A673 (cell line): ENCODE data around the gene NDUFB3.

Experiments
- CTCF ChIP-seq: fragments of 300-800, 200-600 bp; sonication (generic); conservative IDR thresholded peaks from 2 replicates; pipeline ENCODE4 v1.5.1; 2017; ENCODE audit warnings: low read depth, mild to moderate bottlenecking, antibody characterized with exemption, low read length, moderate library complexity, mixed read lengths
- EZH2 ChIP-seq: fragments of 200-600 bp; sonication (generic); IDR thresholded peaks from 2 replicates; pipeline ENCODE4 v1.6.1; 2017; ENCODE audit warnings: borderline replicate concordance, low read depth, mild to moderate bottlenecking, mixed read lengths, antibody characterized with exemption, low read length; ENCODE audit not compliant: poor library complexity, severe bottlenecking

GRCh38 chr2:201058914-201059313 is 12.9 kb upstream of the NDUFB3 start:
- TF ChIP-seq CTCF = no peak
- no peak for TF ChIP-seq EZH2
